ENCODE results near the gene ZSCAN22. TPM values are rescaled to one million over a fixed set of nuclear protein-coding genes. Genes with fewer than 3 reads are reported as not detected.
A peak's percentile ranks its signal among the peaks of the same experiment; 100 is the strongest.

The ZSCAN22 gene
- total and polyA plus RNA-seq, 2 of the 13 experiments (the other 11 are each of a cell fraction or from before 2014, with no cell fraction given) = 2.5 to 3.5 TPM

DNA sequence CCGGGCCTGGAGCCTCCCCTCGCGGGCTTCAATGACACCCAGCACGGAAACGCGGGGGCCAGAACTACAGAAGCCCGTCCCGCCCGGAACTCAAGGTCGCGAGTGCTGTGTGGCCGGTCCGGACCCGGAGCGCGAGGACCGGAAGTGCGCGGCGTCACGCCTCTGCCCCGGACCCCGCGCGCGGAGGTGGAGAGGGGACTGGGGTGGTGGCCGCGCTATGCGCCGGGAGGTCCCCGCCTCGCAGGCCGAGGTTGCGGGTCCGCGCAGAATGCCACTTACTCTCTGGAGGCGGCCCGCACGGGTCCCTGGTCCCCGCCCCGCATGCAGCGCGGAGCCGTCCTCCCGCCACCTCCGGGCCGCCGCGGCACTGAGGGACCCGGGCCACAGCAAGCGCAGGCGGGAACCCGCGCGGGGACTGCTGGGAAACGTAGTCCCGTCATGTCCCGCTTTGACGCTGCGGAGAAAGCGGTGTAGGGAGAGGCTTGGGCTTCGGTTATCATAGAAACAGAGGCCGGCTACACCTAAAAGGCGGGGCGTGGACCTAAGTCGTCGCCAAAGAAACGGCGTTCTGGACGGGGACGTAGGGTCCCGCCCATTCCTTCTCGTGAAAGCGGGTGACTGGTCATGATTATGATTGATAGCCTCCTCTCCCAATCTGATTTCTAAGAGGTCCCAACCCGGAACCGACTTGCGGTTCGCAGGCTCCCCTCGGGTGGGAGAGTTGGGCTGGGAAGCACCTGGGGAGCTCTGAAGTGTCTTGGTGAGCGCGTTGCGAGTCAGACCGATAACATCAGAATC is 54.1 kb downstream of the ZSCAN22 start, which contains the start of gene ZNF837 (continued):
- TF ChIP-seq ZNF33B (CRISPR knock-in tag; IDR thresholded peaks at IDR 0.05) = 0 out of 2 replicates have a peak, but pooled peaks have one; percentile 30
- no peak for TF ChIP-seq ONECUT2 (CRISPR knock-in tag; IDR thresholded peaks at IDR 0.05)
- peak; percentile 94; the same call in 1 of the 2 replicates for TF ChIP-seq SNAI1 (CRISPR knock-in tag; IDR thresholded peaks at IDR 0.05; ENCODE audit: borderline replicate concordance)
- TF ChIP-seq LCORL (IDR thresholded peaks at IDR 0.05) = no peak
- TF ChIP-seq LCORL (CRISPR knock-in tag; IDR thresholded peaks at IDR 0.05) = peak; percentile 92
- TF ChIP-seq SMYD3 (CRISPR knock-in tag; IDR thresholded peaks at IDR 0.05) = no peak; the same call in 1 of the 2 replicates
- peak; percentile 28; the same call in 1 of the 2 replicates for TF ChIP-seq EED (CRISPR knock-in tag; IDR thresholded peaks at IDR 0.05)
- no peak for TF ChIP-seq CBX2 (IDR thresholded peaks at IDR 0.05; ENCODE audit: low read depth, low read length)
- TF ChIP-seq CBX2 (CRISPR knock-in tag; IDR thresholded peaks at IDR 0.05; ENCODE audit: low read depth) = peak; percentile 71; the same call in 1 of the 2 replicates
- TF ChIP-seq ZNF879 (CRISPR knock-in tag; IDR thresholded peaks at IDR 0.05) = peak; percentile 77; the same call in 1 of the 2 replicates
- TF ChIP-seq ZNF30 (CRISPR knock-in tag; IDR thresholded peaks at IDR 0.05) = 0 out of 2 replicates have a peak, but pooled peaks have one; percentile 55
- peak; percentile 90 for TF ChIP-seq TARDBP (CRISPR knock-in tag; IDR thresholded peaks at IDR 0.05)
- TF ChIP-seq, protein P1, sequence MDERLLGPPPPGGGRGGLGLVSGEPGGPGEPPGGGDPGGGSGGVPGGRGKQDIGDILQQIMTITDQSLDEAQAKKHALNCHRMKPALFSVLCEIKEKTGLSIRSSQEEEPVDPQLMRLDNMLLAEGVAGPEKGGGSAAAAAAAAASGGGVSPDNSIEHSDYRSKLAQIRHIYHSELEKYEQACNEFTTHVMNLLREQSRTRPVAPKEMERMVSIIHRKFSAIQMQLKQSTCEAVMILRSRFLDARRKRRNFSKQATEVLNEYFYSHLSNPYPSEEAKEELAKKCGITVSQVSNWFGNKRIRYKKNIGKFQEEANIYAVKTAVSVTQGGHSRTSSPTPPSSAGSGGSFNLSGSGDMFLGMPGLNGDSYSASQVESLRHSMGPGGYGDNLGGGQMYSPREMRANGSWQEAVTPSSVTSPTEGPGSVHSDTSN (CRISPR knock-in tag; IDR thresholded peaks at IDR 0.05) = peak; percentile 95
- TF ChIP-seq ZBTB34 (CRISPR knock-in tag; IDR thresholded peaks at IDR 0.05) = no peak
- peak; percentile 75; the same call in 1 of the 2 replicates for TF ChIP-seq PCBP1 (IDR thresholded peaks at IDR 0.05; ENCODE audit: borderline replicate concordance, low read depth, low read length)
- TF ChIP-seq ZNF205 (CRISPR knock-in tag; IDR thresholded peaks at IDR 0.05) = peak; percentile 86
- TF ChIP-seq, protein P2, sequence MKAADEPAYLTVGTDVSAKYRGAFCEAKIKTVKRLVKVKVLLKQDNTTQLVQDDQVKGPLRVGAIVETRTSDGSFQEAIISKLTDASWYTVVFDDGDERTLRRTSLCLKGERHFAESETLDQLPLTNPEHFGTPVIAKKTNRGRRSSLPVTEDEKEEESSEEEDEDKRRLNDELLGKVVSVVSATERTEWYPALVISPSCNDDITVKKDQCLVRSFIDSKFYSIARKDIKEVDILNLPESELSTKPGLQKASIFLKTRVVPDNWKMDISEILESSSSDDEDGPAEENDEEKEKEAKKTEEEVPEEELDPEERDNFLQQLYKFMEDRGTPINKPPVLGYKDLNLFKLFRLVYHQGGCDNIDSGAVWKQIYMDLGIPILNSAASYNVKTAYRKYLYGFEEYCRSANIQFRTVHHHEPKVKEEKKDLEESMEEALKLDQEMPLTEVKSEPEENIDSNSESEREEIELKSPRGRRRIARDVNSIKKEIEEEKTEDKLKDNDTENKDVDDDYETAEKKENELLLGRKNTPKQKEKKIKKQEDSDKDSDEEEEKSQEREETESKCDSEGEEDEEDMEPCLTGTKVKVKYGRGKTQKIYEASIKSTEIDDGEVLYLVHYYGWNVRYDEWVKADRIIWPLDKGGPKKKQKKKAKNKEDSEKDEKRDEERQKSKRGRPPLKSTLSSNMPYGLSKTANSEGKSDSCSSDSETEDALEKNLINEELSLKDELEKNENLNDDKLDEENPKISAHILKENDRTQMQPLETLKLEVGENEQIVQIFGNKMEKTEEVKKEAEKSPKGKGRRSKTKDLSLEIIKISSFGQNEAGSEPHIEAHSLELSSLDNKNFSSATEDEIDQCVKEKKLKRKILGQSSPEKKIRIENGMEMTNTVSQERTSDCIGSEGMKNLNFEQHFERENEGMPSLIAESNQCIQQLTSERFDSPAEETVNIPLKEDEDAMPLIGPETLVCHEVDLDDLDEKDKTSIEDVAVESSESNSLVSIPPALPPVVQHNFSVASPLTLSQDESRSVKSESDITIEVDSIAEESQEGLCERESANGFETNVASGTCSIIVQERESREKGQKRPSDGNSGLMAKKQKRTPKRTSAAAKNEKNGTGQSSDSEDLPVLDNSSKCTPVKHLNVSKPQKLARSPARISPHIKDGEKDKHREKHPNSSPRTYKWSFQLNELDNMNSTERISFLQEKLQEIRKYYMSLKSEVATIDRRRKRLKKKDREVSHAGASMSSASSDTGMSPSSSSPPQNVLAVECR (CRISPR knock-in tag; IDR thresholded peaks at IDR 0.05; ENCODE audit: borderline replicate concordance) = peak; percentile 98
- TF ChIP-seq SP5 (CRISPR knock-in tag; IDR thresholded peaks at IDR 0.05; ENCODE audit: borderline replicate concordance, low read depth) = peak; percentile 14; the same call in 1 of the 2 replicates
- peak; percentile 81; the same call in 1 of the 2 replicates for TF ChIP-seq ATF2 (CRISPR knock-in tag; IDR thresholded peaks at IDR 0.05)
- TF ChIP-seq ELF4 (CRISPR knock-in tag; IDR thresholded peaks at IDR 0.05; ENCODE audit: borderline replicate concordance) = peak; percentile 80
- TF ChIP-seq POLR2AphosphoS2 (IDR thresholded peaks at IDR 0.05; ENCODE audit: low read depth, low read length) = no peak
- no peak for TF ChIP-seq HMGA1 (CRISPR knock-in tag; conservative IDR thresholded peaks at IDR 0.05)
- peak; percentile 72 for TF ChIP-seq SRSF1 (optimal IDR thresholded peaks at IDR 0.05; ENCODE audit: low read depth, low read length)
